HuH-7.5 (cell line): ENCODE data around the gene ATXN1.
"Not testable (repeated sequence)": the region's sequence is repeated elsewhere in the genome, so short reads cannot be mapped to it uniquely, and the experiment has no call there.

Experiments
- DNase-seq: peaks from one replicate; pipeline ENCODE4 v3.0.0; 2011; ENCODE audit warnings: low spot score

The ATXN1 gene

GRCh38 chr6:16639684-16640480 lies 121.4 kb downstream of the ATXN1 start:
- DNase-seq, result no peak

GRCh38 chr6:16637635-16638034 lies 123.6 kb downstream of the ATXN1 start:
- DNase-seq, result no peak

- DNase-seq, result no peak
Observed at GRCh38 chr6:16635810-16636602, 125.3 kb downstream of the ATXN1 start.

GRCh38 chr6:16635291-16635809 lies 125.9 kb downstream of the ATXN1 start:
- no peak for DNase-seq

GRCh38 chr6:16634855-16635254 lies 126.4 kb downstream of the ATXN1 start:
- no peak for DNase-seq

- no peak for DNase-seq
Observed at GRCh38 chr6:16633961-16634360, 127.3 kb downstream of the ATXN1 start.

- DNase-seq, result no peak
Observed at GRCh38 chr6:16633465-16633864, 127.8 kb downstream of the ATXN1 start.

- no peak for DNase-seq
Observed at GRCh38 chr6:16632101-16632500, 129.2 kb downstream of the ATXN1 start.

- no peak for DNase-seq
Observed at GRCh38 chr6:16630026-16630643, 131.1 kb downstream of the ATXN1 start.

GRCh38 chr6:16628580-16628979 lies 132.7 kb downstream of the ATXN1 start:
- not testable (repeated sequence) for DNase-seq

- DNase-seq, result no peak
Observed at GRCh38 chr6:16626650-16627049, 134.6 kb downstream of the ATXN1 start.

- DNase-seq, result no peak
Observed at GRCh38 chr6:16625291-16626265, 135.7 kb downstream of the ATXN1 start.

- no peak for DNase-seq
Observed at GRCh38 chr6:16624636-16625290, 136.5 kb downstream of the ATXN1 start.

GRCh38 chr6:16623731-16624130 lies 137.5 kb downstream of the ATXN1 start:
- no peak for DNase-seq

GRCh38 chr6:16623029-16623653 lies 138.1 kb downstream of the ATXN1 start:
- DNase-seq, result no peak

- no peak for DNase-seq
Observed at GRCh38 chr6:16622193-16622592, 139.1 kb downstream of the ATXN1 start.

- no peak for DNase-seq
Observed at GRCh38 chr6:16621002-16621401, 140.3 kb downstream of the ATXN1 start.

- no peak for DNase-seq
Observed at GRCh38 chr6:16619777-16620176, 141.5 kb downstream of the ATXN1 start.

- DNase-seq, result no peak
Observed at GRCh38 chr6:16618962-16619361, 142.3 kb downstream of the ATXN1 start.

- DNase-seq, result not testable (repeated sequence)
Observed at GRCh38 chr6:16615215-16615614, 146.0 kb downstream of the ATXN1 start.
